HAP-1 (cell line): ENCODE results near the gene NBPF4.

Experiments used
- DNase-seq, 2 experiments: peaks; one replicate each; pipeline ENCODE4 v3.0.0-alpha.2; 2016 to 2020; ENCODE audit warnings: low spot score in 2 of 2
- H3K27me3 ChIP-seq: fragments of 250-450 bp; sonication (Bioruptor Pico); 2 replicates; pipeline ENCODE4 v1.5.1; 2020; ENCODE audit warnings: low read depth, mild to moderate bottlenecking, moderate library complexity
- H3K36me3 ChIP-seq: fragments of 250-450 bp; sonication (Bioruptor Pico); replicated peaks from 2 replicates; pipeline ENCODE4 v1.5.1; 2020; ENCODE audit warnings: mild to moderate bottlenecking
- H3K4me1 ChIP-seq: fragments of 250-450 bp; sonication (Bioruptor Pico); 2 replicates; pipeline ENCODE4 v1.5.1; 2020; ENCODE audit warnings: mild to moderate bottlenecking
- H3K4me3 ChIP-seq: fragments of 250-450 bp; sonication (Bioruptor Pico); 2 replicates; pipeline ENCODE4 v1.5.1; 2020; ENCODE audit warnings: mild to moderate bottlenecking, moderate library complexity
- H3K9me3 ChIP-seq: fragments of 250-450 bp; sonication (Bioruptor Pico); 2 replicates; pipeline ENCODE4 v1.5.1; 2020; ENCODE audit warnings: mild to moderate bottlenecking, moderate library complexity
- in situ Hi-C: fragments of 300-500 bp; cut with MboI; formaldehyde crosslinking; loops from 3 replicates; pipeline ENCODE4 v1.14.3; 2020; ENCODE audit warnings: low sequenced_read_pairs, inconsistent platforms, mixed read lengths

The NBPF4 gene

GRCh38 chr1:108199781-108200686, 43.8 kb downstream of the NBPF4 start, which contains the start of gene SLC25A24:
Gene SLC25A24, minus strand, starts transcription at chr1:108200343. Its CDS starts 205 bp downstream, at chr1:108200138.
- peak; percentile 58 to 84 for DNase-seq
- peaks cover 7% of the 10 kb centered on the region for H3K4me1 ChIP-seq
- H3K9me3 ChIP-seq: 0 out of 2 replicates have a peak, but pooled peaks cover 2% of the 10 kb centered on the region
- H3K27me3 ChIP-seq: no peaks in the 10 kb centered on the region
- in situ Hi-C loops: no loop called here
- peaks cover 12% of the 10 kb centered on the region for H3K36me3 ChIP-seq
- H3K4me3 ChIP-seq: peak within 1 kb of the TSS; percentile 70

GRCh38 chr1:108199201-108199691, 44.6 kb downstream of the NBPF4 start:
- Histone ChIP-seq H3K36me3 (peaks cover 16% of the 10 kb centered on the region), H3K27me3 (no peaks in the 10 kb centered on the region), H3K4me1 (peaks cover 7% of the 10 kb centered on the region), H3K4me3 (peak overlapping the region; percentile 70), H3K9me3 (no peaks in the 10 kb centered on the region)
- in situ Hi-C loops: no loop called here
- DNase-seq: peak; percentile 33 to 55

GRCh38 chr1:108194051-108194450, 49.8 kb downstream of the NBPF4 start:
- Histone ChIP-seq H3K36me3 (peaks cover 18% of the 10 kb centered on the region), H3K4me1 (peaks cover 7% of the 10 kb centered on the region), H3K27me3 (no peaks in the 10 kb centered on the region), H3K4me3 (no peak overlapping the region), H3K9me3 (no peaks in the 10 kb centered on the region)
- in situ Hi-C loops: no loop called here
- no peak for DNase-seq

- DNase-seq: no peak
- in situ Hi-C loops: no loop called here
- H3K9me3 ChIP-seq: no peaks in the 10 kb centered on the region
Observed at GRCh38 chr1:108193333-108193732, 50.5 kb downstream of the NBPF4 start.

GRCh38 chr1:108192581-108192980, 51.3 kb downstream of the NBPF4 start:
- Histone ChIP-seq H3K4me1 (no peaks in the 10 kb centered on the region), H3K36me3 (peaks cover 12% of the 10 kb centered on the region), H3K27me3 (no peaks in the 10 kb centered on the region), H3K4me3 (no peak overlapping the region), H3K9me3 (no peaks in the 10 kb centered on the region)
- in situ Hi-C loops: no loop called here
- no peak for DNase-seq

More at GRCh38 chr1:108193333-108193732, 50.5 kb downstream of the NBPF4 start:
- Histone ChIP-seq H3K36me3 (peaks cover 16% of the 10 kb centered on the region), H3K4me3 (no peak overlapping the region), H3K27me3 (no peaks in the 10 kb centered on the region), H3K4me1 (peaks cover 1% of the 10 kb centered on the region)

- Histone ChIP-seq H3K27me3 (no peaks in the 10 kb centered on the region), H3K4me3 (no peak overlapping the region), H3K36me3 (peaks cover 6% of the 10 kb centered on the region), H3K9me3 (no peaks in the 10 kb centered on the region), H3K4me1 (no peaks in the 10 kb centered on the region)
- DNase-seq: no peak
- in situ Hi-C loops: no loop called here
Observed at GRCh38 chr1:108190686-108191416, 53.0 kb downstream of the NBPF4 start.

- no peak for DNase-seq
- Histone ChIP-seq H3K4me3 (no peak overlapping the region), H3K27me3 (no peaks in the 10 kb centered on the region), H3K9me3 (no peaks in the 10 kb centered on the region), H3K36me3 (peaks cover 9% of the 10 kb centered on the region), H3K4me1 (no peaks in the 10 kb centered on the region)
- in situ Hi-C loops: no loop called here
Observed at GRCh38 chr1:108190001-108190634, 53.8 kb downstream of the NBPF4 start.

- Histone ChIP-seq H3K4me3 (no peak overlapping the region), H3K4me1 (no peaks in the 10 kb centered on the region), H3K27me3 (no peaks in the 10 kb centered on the region), H3K9me3 (no peaks in the 10 kb centered on the region), H3K36me3 (peaks cover 15% of the 10 kb centered on the region)
- in situ Hi-C loops: no loop called here
- no peak for DNase-seq
Observed at GRCh38 chr1:108188801-108189200, 55.1 kb downstream of the NBPF4 start.

GRCh38 chr1:108182959-108183700, 60.7 kb downstream of the NBPF4 start:
- no peaks in the 10 kb centered on the region for H3K9me3 ChIP-seq
- peaks cover 37% of the 10 kb centered on the region for H3K36me3 ChIP-seq
- in situ Hi-C loops: no loop called here
- H3K27me3 ChIP-seq: no peaks in the 10 kb centered on the region
- no peak overlapping the region for H3K4me3 ChIP-seq
- peaks cover 5% of the 10 kb centered on the region; the same call in 1 of the 2 replicates for H3K4me1 ChIP-seq
- no peak for DNase-seq

- in situ Hi-C loops: no loop called here
- no peak overlapping the region for H3K4me3 ChIP-seq
- peaks cover 38% of the 10 kb centered on the region for H3K36me3 ChIP-seq
- H3K27me3 ChIP-seq: no peaks in the 10 kb centered on the region
- H3K4me1 ChIP-seq: peaks cover 5% of the 10 kb centered on the region; the same call in 1 of the 2 replicates
- peaks cover 17% of the 10 kb centered on the region for H3K9me3 ChIP-seq
- no peak for DNase-seq
Observed at GRCh38 chr1:108179018-108179417, 64.9 kb downstream of the NBPF4 start.
